ENCODE measurements around the gene RAB43.
"Not testable (repeated sequence)": the region's sequence is repeated elsewhere in the genome, so short reads cannot be mapped to it uniquely, and the experiment has no call there.

RAB43 gene

DNA sequence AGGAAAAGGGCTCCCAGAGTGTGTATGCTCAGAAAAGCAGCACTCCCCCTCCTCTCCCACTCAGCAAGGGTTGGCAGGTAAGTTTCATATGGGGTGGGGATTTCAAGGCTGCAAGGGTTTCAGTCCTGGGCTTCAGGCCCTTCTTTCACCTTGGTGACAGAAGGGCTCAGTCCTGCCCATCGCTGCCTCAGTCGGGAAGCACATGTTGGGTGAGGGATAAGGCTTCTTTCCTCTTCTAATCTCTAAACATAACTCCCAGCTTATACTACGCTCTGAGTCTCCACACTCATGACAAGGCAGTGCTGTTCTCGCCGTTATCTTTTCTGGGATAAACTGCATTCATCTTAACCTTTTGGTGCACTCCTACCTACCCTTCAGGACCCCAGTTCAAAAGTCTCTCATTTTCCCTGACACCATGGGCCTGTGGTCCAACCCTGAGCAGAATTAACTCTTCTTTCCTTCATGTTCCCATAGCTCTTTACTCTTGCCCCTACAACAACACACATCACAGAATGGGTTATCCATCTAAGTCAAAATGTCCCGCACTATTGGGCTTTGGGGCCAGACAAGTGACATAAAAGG is 17.0 kb downstream of the RAB43 start:
- no peak for DNase-seq (ENCODE audit: low spot score)
- in situ Hi-C loops (cut with MboI; ENCODE audit: low sequenced_read_pairs, unreplicated experiment): no loop called here
- TF ChIP-seq, protein P1, sequence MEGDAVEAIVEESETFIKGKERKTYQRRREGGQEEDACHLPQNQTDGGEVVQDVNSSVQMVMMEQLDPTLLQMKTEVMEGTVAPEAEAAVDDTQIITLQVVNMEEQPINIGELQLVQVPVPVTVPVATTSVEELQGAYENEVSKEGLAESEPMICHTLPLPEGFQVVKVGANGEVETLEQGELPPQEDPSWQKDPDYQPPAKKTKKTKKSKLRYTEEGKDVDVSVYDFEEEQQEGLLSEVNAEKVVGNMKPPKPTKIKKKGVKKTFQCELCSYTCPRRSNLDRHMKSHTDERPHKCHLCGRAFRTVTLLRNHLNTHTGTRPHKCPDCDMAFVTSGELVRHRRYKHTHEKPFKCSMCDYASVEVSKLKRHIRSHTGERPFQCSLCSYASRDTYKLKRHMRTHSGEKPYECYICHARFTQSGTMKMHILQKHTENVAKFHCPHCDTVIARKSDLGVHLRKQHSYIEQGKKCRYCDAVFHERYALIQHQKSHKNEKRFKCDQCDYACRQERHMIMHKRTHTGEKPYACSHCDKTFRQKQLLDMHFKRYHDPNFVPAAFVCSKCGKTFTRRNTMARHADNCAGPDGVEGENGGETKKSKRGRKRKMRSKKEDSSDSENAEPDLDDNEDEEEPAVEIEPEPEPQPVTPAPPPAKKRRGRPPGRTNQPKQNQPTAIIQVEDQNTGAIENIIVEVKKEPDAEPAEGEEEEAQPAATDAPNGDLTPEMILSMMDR (IDR thresholded peaks at IDR 0.05; ENCODE audit: borderline replicate concordance, control extremely low read depth, extremely low read depth, insufficient read depth, missing control alignments): no peak

DNA sequence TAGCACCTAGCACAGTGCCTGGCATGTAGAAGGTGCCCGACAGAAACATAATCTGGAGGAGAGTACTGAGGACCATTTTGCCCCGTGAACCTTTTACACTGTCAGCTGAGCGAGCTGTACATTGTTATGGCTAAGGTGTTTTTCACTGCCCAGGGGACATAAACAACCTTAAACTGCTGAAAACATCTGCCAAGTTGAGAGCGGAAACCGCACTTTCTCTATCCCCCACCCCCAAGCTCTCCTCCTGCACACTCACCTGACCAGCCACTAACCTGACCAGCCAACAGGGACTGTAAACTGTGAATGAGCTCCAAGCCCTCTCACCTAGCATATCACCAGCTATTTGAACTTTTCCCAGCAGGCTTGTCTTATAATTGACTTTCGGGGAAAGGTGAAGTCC is 17.6 kb downstream of the RAB43 start:
- TF ChIP-seq, protein P1 (IDR thresholded peaks at IDR 0.05; ENCODE audit: borderline replicate concordance, control extremely low read depth, extremely low read depth, insufficient read depth, missing control alignments): no peak
- in situ Hi-C loops (cut with MboI; ENCODE audit: low sequenced_read_pairs, unreplicated experiment): no loop called here

DNA sequence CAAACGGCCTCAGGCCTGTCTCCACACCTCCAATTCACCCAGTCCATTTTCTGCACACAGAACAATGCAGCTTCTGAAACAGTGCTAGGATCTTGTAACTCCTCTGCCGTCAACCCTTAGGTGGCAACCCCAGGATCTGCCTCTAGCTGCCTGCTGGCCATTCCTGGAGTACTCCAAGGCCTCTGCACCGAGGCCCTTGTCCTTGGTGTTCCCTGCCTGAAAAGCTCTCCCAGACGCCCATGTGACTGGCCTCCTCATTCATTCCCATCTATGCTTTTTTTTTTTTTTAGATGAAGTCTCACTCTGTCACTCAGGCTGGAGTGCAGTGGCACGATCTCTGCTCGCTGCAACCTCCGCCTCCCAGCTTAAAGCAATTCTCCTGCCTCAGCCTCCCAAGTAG is 18.3 kb downstream of the RAB43 start:
- no peak for DNase-seq (ENCODE audit: low spot score)
- in situ Hi-C loops (cut with MboI; ENCODE audit: low sequenced_read_pairs, unreplicated experiment): no loop called here
- TF ChIP-seq, protein P1 (IDR thresholded peaks at IDR 0.05; ENCODE audit: borderline replicate concordance, control extremely low read depth, extremely low read depth, insufficient read depth, missing control alignments): no peak

More for the DNA sequence above, 17.6 kb downstream of the RAB43 start:
- DNase-seq (ENCODE audit: low spot score): no peak

DNA sequence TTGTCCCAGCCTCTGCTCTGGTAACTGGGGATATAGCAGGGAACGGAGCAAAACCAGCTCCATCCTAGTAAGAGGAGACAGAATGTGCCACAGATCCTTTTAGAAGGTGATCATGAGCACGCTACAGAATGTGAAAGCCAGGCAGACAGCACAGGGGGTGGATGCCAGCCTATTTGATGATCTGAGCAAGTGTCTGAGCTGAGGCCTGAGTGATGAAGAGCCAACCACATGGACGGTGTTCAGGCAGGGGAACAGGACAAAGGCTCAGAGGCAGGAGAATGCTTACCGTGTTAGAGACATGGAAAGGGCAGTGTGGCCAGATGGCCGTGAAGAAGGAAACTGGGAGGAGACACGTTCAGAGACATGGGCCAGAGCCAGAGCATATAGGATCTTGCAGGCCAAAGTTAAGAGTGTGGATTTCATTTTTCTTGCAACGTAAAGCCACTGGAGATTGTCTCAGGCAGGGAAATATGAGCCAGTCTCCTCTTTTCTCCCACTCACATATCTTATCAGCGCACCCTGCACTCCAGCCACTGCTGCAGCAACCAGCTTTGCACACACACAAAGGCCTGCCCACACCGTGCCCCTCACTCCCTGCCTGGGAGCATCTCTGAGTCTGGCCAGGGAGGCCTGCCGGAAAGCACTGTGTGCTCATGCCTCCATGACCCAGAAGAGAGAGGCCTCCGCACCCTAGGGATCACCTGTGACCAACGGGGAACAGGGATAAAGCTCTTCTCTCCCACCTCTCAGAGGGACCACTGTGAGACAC is 20.1 kb downstream of the RAB43 start:
- DNase-seq (ENCODE audit: low spot score): no peak

DNA sequence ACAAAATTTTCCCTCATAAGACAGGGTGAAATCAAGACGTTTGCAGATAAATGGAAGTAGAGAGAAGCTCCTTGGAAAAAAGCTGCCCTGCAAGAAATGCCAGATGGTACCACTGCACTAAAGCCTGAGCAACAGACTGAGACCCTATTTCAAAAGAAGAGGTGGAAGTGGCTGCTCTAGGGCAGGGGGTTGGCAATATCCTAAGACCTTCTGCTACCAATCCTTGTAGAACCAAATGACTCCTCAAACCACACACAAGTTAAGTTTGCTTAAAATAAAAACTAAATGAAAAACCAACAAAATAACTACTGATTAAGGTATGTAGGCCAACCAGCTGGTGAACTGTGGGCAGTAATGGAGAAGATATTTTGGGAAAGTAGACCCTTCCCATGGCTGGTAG is 21.3 kb downstream of the RAB43 start:
- no peak for DNase-seq (ENCODE audit: low spot score)
- TF ChIP-seq, protein P1 (IDR thresholded peaks at IDR 0.05; ENCODE audit: borderline replicate concordance, control extremely low read depth, extremely low read depth, insufficient read depth, missing control alignments): no peak
- in situ Hi-C loops (cut with MboI; ENCODE audit: low sequenced_read_pairs, unreplicated experiment): no loop called here

More for the DNA sequence above, 20.1 kb downstream of the RAB43 start:
- in situ Hi-C loops (cut with MboI; ENCODE audit: low sequenced_read_pairs, unreplicated experiment): no loop called here
- TF ChIP-seq, protein P1 (IDR thresholded peaks at IDR 0.05; ENCODE audit: borderline replicate concordance, control extremely low read depth, extremely low read depth, insufficient read depth, missing control alignments): no peak

DNA sequence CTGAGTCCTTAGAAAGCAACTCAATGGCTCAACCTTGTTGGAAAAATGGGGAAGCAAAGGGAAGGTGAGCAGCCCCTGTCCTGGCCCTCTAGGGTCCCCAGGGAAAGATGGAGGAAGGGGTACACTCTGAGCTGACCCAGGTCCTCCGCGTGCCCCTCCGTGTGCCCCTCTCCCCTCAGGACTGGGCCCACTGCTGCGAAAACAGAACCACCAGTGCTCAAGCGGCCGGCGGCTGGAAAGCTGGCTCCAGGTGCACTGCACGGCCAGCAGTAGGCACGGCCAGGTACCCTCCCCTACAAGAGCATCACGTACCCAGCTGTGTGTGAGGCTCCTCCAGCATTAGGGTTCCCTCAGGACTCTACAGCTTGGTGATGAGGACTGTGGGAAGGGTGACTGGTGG is 26.3 kb downstream of the RAB43 start:
- in situ Hi-C loops (cut with MboI; ENCODE audit: low sequenced_read_pairs, unreplicated experiment): no loop called here
- TF ChIP-seq, protein P1 (IDR thresholded peaks at IDR 0.05; ENCODE audit: borderline replicate concordance, control extremely low read depth, extremely low read depth, insufficient read depth, missing control alignments): no peak
- no peak for DNase-seq (ENCODE audit: low spot score)

DNA sequence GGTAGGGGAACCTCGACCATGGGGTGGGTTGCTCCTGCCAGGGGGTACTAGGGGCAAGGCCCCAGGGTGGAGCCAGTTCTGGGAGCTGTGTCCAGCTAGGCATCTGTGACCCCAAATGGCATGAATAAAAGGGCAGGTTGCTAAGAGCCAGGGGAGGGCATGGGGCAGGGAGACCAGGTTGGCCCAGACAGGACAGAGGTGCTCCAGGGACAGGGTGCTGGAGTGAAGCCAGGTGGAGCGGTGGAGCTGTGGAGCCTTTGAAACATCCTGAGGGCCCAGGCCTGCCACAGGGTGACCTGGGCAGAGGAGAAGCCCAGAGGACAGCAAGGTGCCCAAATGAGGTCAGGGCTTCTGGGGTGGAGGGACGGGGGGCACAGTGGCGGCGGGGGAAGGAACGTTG is 33.3 kb downstream of the RAB43 start:
- in situ Hi-C loops (cut with MboI; ENCODE audit: low sequenced_read_pairs, unreplicated experiment); DNase-seq (ENCODE audit: low spot score): not testable (repeated sequence)

DNA sequence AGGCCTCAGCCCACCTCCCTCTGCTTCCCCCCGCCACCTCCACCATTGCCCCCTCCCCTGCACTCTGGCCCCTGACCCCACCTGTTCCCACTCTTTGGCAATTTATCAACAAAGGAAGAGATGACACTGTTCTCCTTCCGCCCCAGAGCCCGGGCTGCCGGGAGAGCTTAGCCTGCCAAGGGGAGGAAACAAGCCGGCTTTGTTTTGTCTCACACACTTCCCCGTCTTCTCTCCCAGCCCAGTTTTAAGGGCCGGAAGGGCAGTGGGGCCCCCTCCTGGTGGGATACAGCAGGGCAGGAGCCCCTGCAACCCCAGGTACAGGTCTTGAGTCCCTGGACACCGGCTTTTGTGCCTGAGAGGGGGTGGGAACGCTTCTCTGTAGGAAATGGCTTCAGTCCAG is 33.7 kb downstream of the RAB43 start:
- DNase-seq (ENCODE audit: low spot score); in situ Hi-C loops (cut with MboI; ENCODE audit: low sequenced_read_pairs, unreplicated experiment): not testable (repeated sequence)
